Activated CD4-positive, alpha-beta T cell treated with anti-CD3 and anti-CD28 coated beads, Interleukin-2, amount 50 U/mL, for 1 hour (primary cell): ENCODE measurements around the gene DYNC2H1.

Experiments used
- DNase-seq: peaks from one replicate; pipeline ENCODE4 v3.0.0-alpha.2; 2020

Gene DYNC2H1

GRCh38 chr11:103471546-103471945 is 362.3 kb downstream of the DYNC2H1 start:
- no peak for DNase-seq

GRCh38 chr11:103476874-103477273 is 367.6 kb downstream of the DYNC2H1 start:
- no peak for DNase-seq

- DNase-seq = no peak
These were observed 371.2 kb downstream of the DYNC2H1 start for GRCh38 chr11:103480421-103480820.

- no peak for DNase-seq
These were observed 374.8 kb downstream of the DYNC2H1 start for GRCh38 chr11:103483996-103484395.

- no peak for DNase-seq
These were observed 375.3 kb downstream of the DYNC2H1 start for GRCh38 chr11:103484545-103484944.

GRCh38 chr11:103486604-103487003 is 377.4 kb downstream of the DYNC2H1 start:
- DNase-seq = no peak

GRCh38 chr11:103487113-103487512 is 377.9 kb downstream of the DYNC2H1 start:
- no peak for DNase-seq

GRCh38 chr11:103488031-103488461 is 378.8 kb downstream of the DYNC2H1 start:
- DNase-seq = no peak

GRCh38 chr11:103488579-103488978 is 379.4 kb downstream of the DYNC2H1 start:
- no peak for DNase-seq

GRCh38 chr11:103491777-103492176 is 382.6 kb downstream of the DYNC2H1 start:
- no peak for DNase-seq

GRCh38 chr11:103494491-103494890 is 385.3 kb downstream of the DYNC2H1 start:
- no peak for DNase-seq

GRCh38 chr11:103497268-103497667 is 388.0 kb downstream of the DYNC2H1 start:
- no peak for DNase-seq

GRCh38 chr11:103499710-103500340 is 390.6 kb downstream of the DYNC2H1 start:
- no peak for DNase-seq

GRCh38 chr11:103515283-103515682 is 406.1 kb downstream of the DYNC2H1 start:
- no peak for DNase-seq

- no peak for DNase-seq
These were observed 411.6 kb downstream of the DYNC2H1 start for GRCh38 chr11:103520792-103521191.

GRCh38 chr11:103525069-103525468 is 415.8 kb downstream of the DYNC2H1 start:
- no peak for DNase-seq

GRCh38 chr11:103528046-103528445 is 418.8 kb downstream of the DYNC2H1 start:
- DNase-seq = no peak

- DNase-seq = no peak
These were observed 419.4 kb downstream of the DYNC2H1 start for GRCh38 chr11:103528596-103528995.

- no peak for DNase-seq
These were observed 420.0 kb downstream of the DYNC2H1 start for GRCh38 chr11:103529181-103529684.
